Lower leg skin (tissue), 3 donors: Measurements from ENCODE around the gene SLX4IP.

Source experiments
- POLR2A ChIP-seq, 2 donors: fragments of 450-650 bp; IDR thresholded peaks; one replicate each; pipeline ENCODE4 v1.6.1; 2016 to 2017; ENCODE audit warnings: antibody characterized with exemption in 2 of 2, mild to moderate bottlenecking in 1 of 2, moderate library complexity in 1 of 2
- TF ChIP-seq, protein P1 (sequence below), 3 donors: fragments of 450-650 bp; IDR thresholded peaks; one replicate each; pipeline ENCODE4 v1.5.1; 2016; ENCODE audit warnings: antibody characterized with exemption in 3 of 3, mild to moderate bottlenecking in 3 of 3, moderate library complexity in 2 of 3

DNA sequence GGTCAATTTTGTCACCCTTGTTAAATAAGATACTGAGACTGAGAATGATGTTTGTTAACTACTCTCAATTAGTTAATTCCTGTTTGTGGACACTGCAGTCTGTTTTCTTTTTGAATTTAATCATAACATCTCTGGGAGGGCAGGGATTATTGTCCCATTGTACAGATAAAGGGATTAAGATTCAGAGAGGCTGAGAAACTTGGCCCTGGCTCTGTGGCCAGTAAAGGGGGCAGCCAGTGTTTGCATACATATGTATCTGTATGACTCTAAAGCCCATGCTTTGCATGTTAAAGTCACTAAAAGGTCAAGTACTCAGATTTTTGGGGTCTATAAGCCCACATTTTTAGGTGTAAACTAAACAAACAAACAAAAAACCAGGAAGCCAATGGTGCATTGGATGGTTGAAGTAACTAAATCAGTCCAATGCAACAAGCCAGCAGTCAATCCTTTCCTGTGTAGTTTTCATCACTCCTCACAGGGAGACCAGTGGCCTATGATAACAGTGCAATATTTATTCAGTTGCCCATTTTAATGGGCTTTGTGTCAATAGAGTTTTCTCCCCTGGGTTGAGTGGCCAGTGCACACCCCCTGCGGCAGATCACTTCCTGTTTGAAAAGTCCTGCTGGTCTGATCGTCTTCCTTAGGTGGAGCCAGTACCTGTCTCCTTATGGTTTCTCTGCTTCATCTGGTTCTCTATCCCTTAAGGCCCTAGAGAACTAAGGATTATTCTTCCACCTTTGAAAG is 106.7 kb downstream of the SLX4IP start:
- TF ChIP-seq POLR2A (IDR thresholded peaks at IDR 0.05): no peak
- TF ChIP-seq, protein P1, sequence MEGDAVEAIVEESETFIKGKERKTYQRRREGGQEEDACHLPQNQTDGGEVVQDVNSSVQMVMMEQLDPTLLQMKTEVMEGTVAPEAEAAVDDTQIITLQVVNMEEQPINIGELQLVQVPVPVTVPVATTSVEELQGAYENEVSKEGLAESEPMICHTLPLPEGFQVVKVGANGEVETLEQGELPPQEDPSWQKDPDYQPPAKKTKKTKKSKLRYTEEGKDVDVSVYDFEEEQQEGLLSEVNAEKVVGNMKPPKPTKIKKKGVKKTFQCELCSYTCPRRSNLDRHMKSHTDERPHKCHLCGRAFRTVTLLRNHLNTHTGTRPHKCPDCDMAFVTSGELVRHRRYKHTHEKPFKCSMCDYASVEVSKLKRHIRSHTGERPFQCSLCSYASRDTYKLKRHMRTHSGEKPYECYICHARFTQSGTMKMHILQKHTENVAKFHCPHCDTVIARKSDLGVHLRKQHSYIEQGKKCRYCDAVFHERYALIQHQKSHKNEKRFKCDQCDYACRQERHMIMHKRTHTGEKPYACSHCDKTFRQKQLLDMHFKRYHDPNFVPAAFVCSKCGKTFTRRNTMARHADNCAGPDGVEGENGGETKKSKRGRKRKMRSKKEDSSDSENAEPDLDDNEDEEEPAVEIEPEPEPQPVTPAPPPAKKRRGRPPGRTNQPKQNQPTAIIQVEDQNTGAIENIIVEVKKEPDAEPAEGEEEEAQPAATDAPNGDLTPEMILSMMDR (IDR thresholded peaks at IDR 0.05): no peak
